NB4 (cell line): ENCODE results near the gene CACNA2D3.

Experiments used
- DNase-seq: peaks from one replicate; pipeline ENCODE4 v3.0.0; 2010; ENCODE audit warnings: low read depth
- H3K4me3 ChIP-seq: one replicate; pipeline ENCODE4 v1.5.1; 2011; ENCODE audit warnings: mild to moderate bottlenecking, low read depth, low read length, moderate library complexity
- MYC ChIP-seq: IDR thresholded peaks from 2 replicates; pipeline ENCODE4 v1.6.1; 2011; ENCODE audit warnings: low read depth, low read length
- POLR2A ChIP-seq: IDR thresholded peaks from 2 replicates; pipeline ENCODE4 v1.6.1; 2011; ENCODE audit warnings: mild to moderate bottlenecking; ENCODE audit not compliant: insufficient read length; ENCODE audit errors: extremely low read depth
- TF ChIP-seq, protein P1 (sequence below): IDR thresholded peaks from one replicate; pipeline ENCODE4 v1.5.1; 2012; ENCODE audit warnings: low read depth, low read length
- TF ChIP-seq, protein P2 (sequence below): IDR thresholded peaks from 2 replicates; pipeline ENCODE4 v1.6.1; 2011; ENCODE audit warnings: low read depth, low read length

Gene CACNA2D3

DNA sequence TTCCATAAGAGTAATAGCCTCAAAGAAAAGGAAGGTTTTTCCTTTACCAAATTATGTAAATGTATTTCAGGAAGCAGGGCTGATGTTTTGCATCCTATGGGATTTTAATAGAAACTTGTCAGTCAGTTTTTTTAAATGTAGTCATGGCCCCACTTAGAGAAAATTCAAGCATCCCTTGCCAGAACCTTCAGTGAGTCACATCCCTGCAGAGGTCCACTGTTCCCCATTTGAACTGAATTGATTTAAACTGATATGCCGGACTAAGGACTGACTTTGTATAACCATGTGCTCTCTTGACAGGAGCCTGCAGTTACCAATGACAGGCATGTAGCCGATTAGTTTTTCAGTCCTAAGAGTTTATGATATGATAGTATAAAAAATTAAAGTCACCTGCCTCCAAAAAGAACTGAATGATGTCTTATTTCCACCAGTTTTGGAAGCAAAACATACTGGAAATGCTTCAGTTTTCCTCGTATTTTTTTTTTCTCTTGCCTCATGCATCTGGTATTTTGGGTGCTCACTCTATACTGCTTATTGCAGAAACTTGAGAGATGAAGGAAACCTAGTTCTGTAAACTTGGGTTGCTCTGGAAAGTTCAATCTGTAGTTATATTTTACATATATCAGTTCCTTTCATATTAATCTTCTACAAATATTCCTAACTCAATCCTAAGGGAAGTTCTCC is 774.8 kb downstream of the CACNA2D3 start:
- no peak for DNase-seq
- TF ChIP-seq MYC, result no peak
- TF ChIP-seq POLR2A, result no peak
- TF ChIP-seq, protein P1, sequence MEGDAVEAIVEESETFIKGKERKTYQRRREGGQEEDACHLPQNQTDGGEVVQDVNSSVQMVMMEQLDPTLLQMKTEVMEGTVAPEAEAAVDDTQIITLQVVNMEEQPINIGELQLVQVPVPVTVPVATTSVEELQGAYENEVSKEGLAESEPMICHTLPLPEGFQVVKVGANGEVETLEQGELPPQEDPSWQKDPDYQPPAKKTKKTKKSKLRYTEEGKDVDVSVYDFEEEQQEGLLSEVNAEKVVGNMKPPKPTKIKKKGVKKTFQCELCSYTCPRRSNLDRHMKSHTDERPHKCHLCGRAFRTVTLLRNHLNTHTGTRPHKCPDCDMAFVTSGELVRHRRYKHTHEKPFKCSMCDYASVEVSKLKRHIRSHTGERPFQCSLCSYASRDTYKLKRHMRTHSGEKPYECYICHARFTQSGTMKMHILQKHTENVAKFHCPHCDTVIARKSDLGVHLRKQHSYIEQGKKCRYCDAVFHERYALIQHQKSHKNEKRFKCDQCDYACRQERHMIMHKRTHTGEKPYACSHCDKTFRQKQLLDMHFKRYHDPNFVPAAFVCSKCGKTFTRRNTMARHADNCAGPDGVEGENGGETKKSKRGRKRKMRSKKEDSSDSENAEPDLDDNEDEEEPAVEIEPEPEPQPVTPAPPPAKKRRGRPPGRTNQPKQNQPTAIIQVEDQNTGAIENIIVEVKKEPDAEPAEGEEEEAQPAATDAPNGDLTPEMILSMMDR, result no peak
- TF ChIP-seq, protein P2, sequence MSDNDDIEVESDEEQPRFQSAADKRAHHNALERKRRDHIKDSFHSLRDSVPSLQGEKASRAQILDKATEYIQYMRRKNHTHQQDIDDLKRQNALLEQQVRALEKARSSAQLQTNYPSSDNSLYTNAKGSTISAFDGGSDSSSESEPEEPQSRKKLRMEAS, result no peak
- H3K4me3 ChIP-seq, result no peak overlapping the region

DNA sequence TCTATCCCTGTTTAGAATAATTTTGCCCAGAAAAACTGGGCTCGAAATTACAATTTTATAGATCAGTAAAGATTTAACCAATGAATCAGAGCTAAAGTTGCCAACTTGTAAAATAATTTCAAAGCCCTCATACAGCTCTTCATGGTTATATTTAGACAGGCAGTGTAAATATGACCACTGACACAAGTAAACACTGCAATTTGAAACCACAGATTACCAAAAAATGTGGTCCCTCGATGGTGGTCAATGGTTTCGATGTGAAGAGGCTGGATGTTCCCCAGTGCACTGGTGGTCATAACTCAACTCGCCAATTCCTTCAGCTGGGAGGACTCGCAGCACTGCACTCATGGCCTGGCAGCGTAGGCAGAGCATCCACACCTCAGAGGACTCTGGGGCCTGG is 776.9 kb downstream of the CACNA2D3 start:
- TF ChIP-seq, protein P2, result no peak
- TF ChIP-seq MYC (no peak), POLR2A (no peak)
- TF ChIP-seq, protein P1, result no peak

DNA sequence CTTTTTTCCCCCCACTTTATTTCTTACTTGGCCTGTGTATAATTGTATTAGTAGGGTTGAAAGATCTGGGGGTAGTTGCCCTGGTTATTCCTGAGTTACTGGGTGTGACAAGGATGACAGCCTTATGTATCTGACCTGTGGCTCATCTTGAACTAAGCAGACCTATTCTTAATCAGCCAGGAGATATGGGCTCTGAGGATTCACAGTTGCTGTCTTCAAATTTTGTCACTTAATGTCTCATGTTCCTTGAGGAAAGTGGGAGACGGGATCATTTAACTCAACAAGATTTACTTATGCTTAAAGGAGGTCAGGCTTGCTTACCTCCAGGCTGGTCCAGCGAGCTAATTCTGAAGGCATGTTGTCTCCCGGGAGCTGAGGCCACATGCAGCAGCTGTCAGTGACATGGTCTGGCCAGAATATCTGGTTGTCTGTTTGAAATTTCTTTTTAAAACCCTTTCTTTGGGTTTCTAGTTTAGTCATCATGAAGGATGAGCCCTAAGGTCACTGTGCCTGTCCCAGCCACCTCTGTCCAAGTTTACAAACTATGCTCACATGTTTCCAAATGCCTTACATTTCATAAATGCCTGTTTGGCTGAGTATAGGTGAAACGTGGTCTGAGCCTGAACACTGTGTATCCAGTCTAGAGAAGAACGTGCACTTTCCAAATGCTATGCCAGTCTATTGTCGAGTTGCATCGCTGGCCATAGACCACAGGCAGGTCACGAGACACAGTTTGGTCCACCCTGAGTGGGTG is 778.7 kb downstream of the CACNA2D3 start:
- no peak for DNase-seq
- TF ChIP-seq, protein P2, result no peak
- TF ChIP-seq, protein P1, result no peak
- TF ChIP-seq POLR2A, result no peak
- TF ChIP-seq MYC, result no peak
- H3K4me3 ChIP-seq, result no peak overlapping the region

More for the DNA sequence above, 776.9 kb downstream of the CACNA2D3 start:
- no peak for DNase-seq
- H3K4me3 ChIP-seq, result no peak overlapping the region

DNA sequence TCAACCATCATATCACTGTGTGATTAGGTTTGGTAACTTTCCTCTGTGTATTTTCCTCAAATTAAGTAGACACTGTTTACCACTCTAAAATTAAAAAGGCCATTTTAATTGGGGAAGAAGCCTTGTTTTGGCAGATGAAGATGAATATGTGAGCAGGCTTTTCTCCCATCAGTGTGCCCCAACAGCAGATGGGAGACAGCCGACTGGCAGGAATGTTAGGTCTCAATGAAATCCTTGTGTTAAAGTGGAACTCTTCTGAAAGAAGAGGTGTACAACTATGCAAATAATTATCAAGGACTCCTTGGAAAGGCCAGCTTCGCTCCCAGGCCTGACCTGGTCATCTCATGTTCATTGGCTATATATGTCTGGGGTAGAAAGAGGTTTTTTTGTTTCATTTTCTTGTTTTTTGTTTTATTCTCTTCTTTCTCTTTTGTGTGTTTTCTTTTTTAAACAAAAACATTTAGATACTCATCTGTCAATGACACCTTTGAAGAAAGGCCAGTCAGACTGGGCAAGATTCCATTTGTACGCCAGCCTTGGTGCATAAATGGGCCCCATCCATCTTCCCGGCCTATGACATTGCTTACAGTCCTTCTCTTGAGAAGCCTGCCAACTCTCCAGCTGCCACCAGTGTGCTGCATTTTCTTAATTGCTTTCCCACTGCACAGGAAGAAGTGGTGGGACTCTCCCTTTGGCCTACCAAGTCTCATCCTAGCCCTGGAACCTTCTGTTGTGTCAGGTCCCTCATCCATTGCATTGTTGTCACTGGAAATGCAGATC is 779.7 kb downstream of the CACNA2D3 start:
- H3K4me3 ChIP-seq, result no peak overlapping the region
- TF ChIP-seq MYC (no peak), POLR2A (no peak)
- TF ChIP-seq, protein P2, result no peak
- TF ChIP-seq, protein P1, result no peak
- no peak for DNase-seq

DNA sequence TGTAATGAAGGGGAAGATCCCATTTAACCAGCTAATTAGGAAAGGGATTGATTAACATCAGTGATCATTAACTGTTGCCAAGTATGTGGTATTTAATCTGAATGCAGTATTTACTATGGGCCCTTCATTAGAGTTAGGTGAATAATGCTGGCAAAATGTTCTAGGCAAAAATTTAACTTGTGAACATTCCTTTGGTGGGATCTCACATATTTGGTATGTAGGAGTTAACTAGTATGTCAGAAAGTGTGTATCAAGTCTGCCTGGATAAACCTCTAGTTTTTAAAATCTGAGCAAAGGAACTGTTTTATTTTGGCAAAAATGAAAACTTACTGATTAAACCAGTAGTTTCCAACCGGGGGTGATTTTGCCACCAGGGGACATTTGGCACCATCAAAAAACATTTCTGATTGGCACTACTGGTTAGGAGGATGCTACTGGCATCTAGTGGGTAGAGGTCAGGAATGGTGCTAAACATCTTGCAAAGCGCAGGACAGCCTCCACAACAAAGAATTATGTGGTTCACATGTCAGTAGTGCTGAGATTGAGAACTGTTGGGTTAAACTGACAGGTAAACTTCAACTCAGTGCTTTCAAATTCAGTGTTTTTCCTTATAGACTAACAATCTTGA is 783.0 kb downstream of the CACNA2D3 start:
- TF ChIP-seq MYC (no peak), POLR2A (no peak)
- TF ChIP-seq, protein P1, result no peak
- TF ChIP-seq, protein P2, result no peak
- no peak overlapping the region for H3K4me3 ChIP-seq
- no peak for DNase-seq
